Mucosa of stomach (tissue), 1 donor: ENCODE data around the gene S100A12.

Experiments
- H3K27me3 ChIP-seq: one replicate; pipeline ENCODE4 v1.7.0; 2013; ENCODE audit warnings: mild to moderate bottlenecking, low read length; ENCODE audit not compliant: control insufficient read depth, insufficient read depth
- H3K36me3 ChIP-seq: one replicate; pipeline ENCODE4 v1.7.0; 2013; ENCODE audit warnings: low read length; ENCODE audit not compliant: control insufficient read depth, insufficient read depth
- H3K4me1 ChIP-seq: one replicate; pipeline ENCODE4 v1.7.0; 2013; ENCODE audit warnings: mild to moderate bottlenecking, low read length; ENCODE audit not compliant: control insufficient read depth, insufficient read depth
- H3K4me3 ChIP-seq: one replicate; pipeline ENCODE4 v1.7.0; 2013; ENCODE audit warnings: low read length
- H3K9ac ChIP-seq: one replicate; pipeline ENCODE4 v1.7.0; 2013; ENCODE audit warnings: mild to moderate bottlenecking, low read length, moderate library complexity
- H3K9me3 ChIP-seq: one replicate; pipeline ENCODE4 v1.7.0; 2013; ENCODE audit warnings: mild to moderate bottlenecking, low read length, moderate library complexity; ENCODE audit not compliant: control insufficient read depth
- donor health status: Pancreatic carcinoma.

Gene S100A12

GRCh38 chr1:153379591-153379990 lies 4.2 kb upstream of the S100A12 start:
- Histone ChIP-seq H3K4me3 (no peak overlapping the region), H3K4me1 (no peaks in the 10 kb centered on the region), H3K27me3 (no peaks in the 10 kb centered on the region), H3K36me3 (no peaks in the 10 kb centered on the region), H3K9ac (no peak overlapping the region), H3K9me3 (no peaks in the 10 kb centered on the region)

- Histone ChIP-seq H3K9ac (no peak overlapping the region), H3K36me3 (no peaks in the 10 kb centered on the region), H3K4me3 (no peak overlapping the region), H3K9me3 (no peaks in the 10 kb centered on the region), H3K4me1 (no peaks in the 10 kb centered on the region), H3K27me3 (no peaks in the 10 kb centered on the region)
These were observed 1.4 kb downstream of the S100A12 start for GRCh38 chr1:153374071-153374470.

- H3K36me3 ChIP-seq: no peaks in the 10 kb centered on the region
- no peak overlapping the region for H3K4me3 ChIP-seq
- no peaks in the 10 kb centered on the region for H3K9me3 ChIP-seq
- no peaks in the 10 kb centered on the region for H3K27me3 ChIP-seq
- no peak overlapping the region for H3K9ac ChIP-seq
- H3K4me1 ChIP-seq: no peaks in the 10 kb centered on the region
These were observed 2.9 kb downstream of the S100A12 start for GRCh38 chr1:153372571-153372970.

- Histone ChIP-seq H3K27me3 (no peaks in the 10 kb centered on the region), H3K9me3 (no peaks in the 10 kb centered on the region), H3K4me3 (no peak overlapping the region), H3K9ac (no peak overlapping the region), H3K36me3 (no peaks in the 10 kb centered on the region), H3K4me1 (no peaks in the 10 kb centered on the region)
These were observed 4.2 kb downstream of the S100A12 start for GRCh38 chr1:153371231-153371630.

GRCh38 chr1:153370146-153370545 lies 5.3 kb downstream of the S100A12 start:
- Histone ChIP-seq H3K9me3 (no peaks in the 10 kb centered on the region), H3K4me3 (no peak overlapping the region)

GRCh38 chr1:153368495-153368894 lies 6.9 kb downstream of the S100A12 start:
- Histone ChIP-seq H3K4me1 (no peaks in the 10 kb centered on the region), H3K27me3 (peaks cover 5% of the 10 kb centered on the region), H3K36me3 (no peaks in the 10 kb centered on the region), H3K4me3 (no peak overlapping the region), H3K9me3 (no peaks in the 10 kb centered on the region), H3K9ac (no peak overlapping the region)

More at GRCh38 chr1:153370146-153370545, 5.3 kb downstream of the S100A12 start:
- Histone ChIP-seq H3K36me3 (no peaks in the 10 kb centered on the region), H3K27me3 (peaks cover 5% of the 10 kb centered on the region), H3K4me1 (no peaks in the 10 kb centered on the region), H3K9ac (no peak overlapping the region)

- Histone ChIP-seq H3K36me3 (no peaks in the 10 kb centered on the region), H3K27me3 (peaks cover 5% of the 10 kb centered on the region), H3K9ac (no peak overlapping the region), H3K4me3 (no peak overlapping the region), H3K4me1 (no peaks in the 10 kb centered on the region), H3K9me3 (no peaks in the 10 kb centered on the region)
These were observed 8.3 kb downstream of the S100A12 start for GRCh38 chr1:153367090-153367489.

- Histone ChIP-seq H3K9ac (no peak overlapping the region), H3K9me3 (no peaks in the 10 kb centered on the region), H3K36me3 (no peaks in the 10 kb centered on the region), H3K4me3 (no peak overlapping the region), H3K4me1 (no peaks in the 10 kb centered on the region), H3K27me3 (peaks cover 5% of the 10 kb centered on the region)
These were observed 9.2 kb downstream of the S100A12 start for GRCh38 chr1:153366261-153366660.

GRCh38 chr1:153365696-153366095 lies 9.7 kb downstream of the S100A12 start:
- no peak overlapping the region for H3K9ac ChIP-seq
- H3K9me3 ChIP-seq: no peaks in the 10 kb centered on the region
- H3K27me3 ChIP-seq: peaks cover 5% of the 10 kb centered on the region
- H3K4me3 ChIP-seq: no peak overlapping the region
- H3K4me1 ChIP-seq: no peaks in the 10 kb centered on the region
- no peaks in the 10 kb centered on the region for H3K36me3 ChIP-seq

GRCh38 chr1:153364766-153365666 lies 10.4 kb downstream of the S100A12 start:
- Histone ChIP-seq H3K4me3 (no peak overlapping the region), H3K27me3 (peaks cover 5% of the 10 kb centered on the region), H3K4me1 (no peaks in the 10 kb centered on the region), H3K9ac (no peak overlapping the region), H3K9me3 (no peaks in the 10 kb centered on the region), H3K36me3 (no peaks in the 10 kb centered on the region)

GRCh38 chr1:153364156-153364555 lies 11.3 kb downstream of the S100A12 start:
- Histone ChIP-seq H3K9ac (no peak overlapping the region), H3K36me3 (no peaks in the 10 kb centered on the region), H3K27me3 (peaks cover 5% of the 10 kb centered on the region), H3K4me1 (no peaks in the 10 kb centered on the region), H3K4me3 (no peak overlapping the region), H3K9me3 (no peaks in the 10 kb centered on the region)

GRCh38 chr1:153363641-153364040 lies 11.8 kb downstream of the S100A12 start:
- Histone ChIP-seq H3K27me3 (peaks cover 5% of the 10 kb centered on the region), H3K4me3 (no peak overlapping the region), H3K9ac (no peak overlapping the region), H3K9me3 (no peaks in the 10 kb centered on the region), H3K4me1 (no peaks in the 10 kb centered on the region), H3K36me3 (no peaks in the 10 kb centered on the region)
